Stomach (tissue), 4 donors: ENCODE results near the gene LIME1.

ENCODE experiments used
- CTCF ChIP-seq, 7 experiments: fragments of 450-650 bp in 4 of 7; fragments of 200-600 bp in 3 of 7; sonication (generic) in 3 of 7; IDR thresholded peaks; one replicate each; pipeline ENCODE4 v1.5.1; 2016 to 2019; ENCODE audit warnings: antibody characterized with exemption in 7 of 7, control low read depth in 2 of 7, mild to moderate bottlenecking in 1 of 7
- EP300 ChIP-seq: sonication (generic); formaldehyde crosslinking; IDR thresholded peaks from one replicate; pipeline ENCODE4 v1.6.1; 2017; ENCODE audit warnings: antibody characterized with exemption
- POLR2A ChIP-seq, 4 donors: fragments of 450-650 bp; IDR thresholded peaks; one replicate each; pipeline ENCODE4 v1.6.1; 2016; ENCODE audit warnings: antibody characterized with exemption in 4 of 4, control low read depth in 2 of 4, mild to moderate bottlenecking in 1 of 4, moderate library complexity in 1 of 4
- POLR2AphosphoS5 ChIP-seq, 3 donors: sonication (generic); formaldehyde crosslinking; IDR thresholded peaks; one replicate each; pipeline ENCODE4 v1.6.1; 2016; ENCODE audit warnings: antibody characterized with exemption in 3 of 3

- TF ChIP-seq POLR2A (IDR thresholded peaks at IDR 0.05): no peak
- TF ChIP-seq CTCF (IDR thresholded peaks at IDR 0.05): no peak
- no peak for TF ChIP-seq EP300
- no peak for TF ChIP-seq POLR2AphosphoS5 (IDR thresholded peaks at IDR 0.05)
Observed at GRCh38 chr20:63782051-63782471, 45.6 kb downstream of the LIME1 start.
